PFSK-1 (cell line): ENCODE data around the gene DNAH8.

Experiments used
- POLR2AphosphoS5 ChIP-seq: IDR thresholded peaks from 2 replicates; pipeline ENCODE4 v1.6.1; 2012; ENCODE audit warnings: low read depth, mild to moderate bottlenecking, control low read depth, low read length, moderate library complexity
- REST ChIP-seq, 2 experiments: IDR thresholded peaks; 2 replicates each; pipeline versions ENCODE4 v1.6.1 to v1.8.0; 2011 to 2012; ENCODE audit warnings: low read depth in 2 of 2, low read length in 2 of 2, control low read depth in 1 of 2, inconsistent platforms in 1 of 2, mild to moderate bottlenecking in 1 of 2, moderate library complexity in 1 of 2; ENCODE audit not compliant: insufficient read depth in 1 of 2
- TAF1 ChIP-seq: IDR thresholded peaks from 2 replicates; pipeline ENCODE4 v1.6.1; 2012; ENCODE audit warnings: low read length, control low read depth, borderline replicate concordance; ENCODE audit not compliant: insufficient read depth

- TF ChIP-seq REST (IDR thresholded peaks at IDR 0.05; ENCODE audit: insufficient read depth in 1 of 2, low read depth in 2 of 2, low read length in 2 of 2): no peak
- TF ChIP-seq POLR2AphosphoS5: no peak
- TF ChIP-seq TAF1: no peak
Observed at GRCh38 chr6:39074486-39074885, 359.4 kb downstream of the DNAH8 start.
